ENCODE data around the gene IL1RAPL2.

DNA sequence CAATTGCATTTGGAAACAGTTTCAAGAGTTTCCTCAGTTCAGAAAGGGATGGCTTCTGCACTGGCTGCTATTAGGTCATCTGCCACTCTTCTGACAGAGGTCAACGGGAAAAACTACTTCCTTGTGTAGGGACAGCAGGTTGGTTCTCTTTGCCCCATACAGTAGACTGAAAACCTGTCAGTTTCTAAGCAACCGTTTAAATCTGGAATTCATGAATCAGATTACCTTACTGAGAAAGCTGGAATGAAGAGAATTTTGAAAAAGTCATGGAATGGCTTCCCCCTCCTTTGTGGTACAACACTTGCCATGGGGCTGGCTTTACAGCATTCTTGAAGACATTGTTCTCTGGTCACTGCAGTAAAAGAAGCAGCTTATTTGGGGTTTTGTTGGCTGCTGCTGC lies 240.3 kb downstream of the IL1RAPL2 start:
- no peak for TF ChIP-seq ZBTB48 (tag by site-specific recombination; IDR thresholded peaks at IDR 0.05)
- TF ChIP-seq ZNF16 (tag by site-specific recombination; IDR thresholded peaks at IDR 0.05; ENCODE audit: low read depth), result no peak
- no peak for TF ChIP-seq ZNF791 (tag by site-specific recombination; IDR thresholded peaks at IDR 0.05)
- no peak for TF ChIP-seq WT1 (tag by site-specific recombination; IDR thresholded peaks at IDR 0.05)
- TF ChIP-seq ZBTB1 (tag by site-specific recombination; IDR thresholded peaks at IDR 0.05), result no peak
- TF ChIP-seq ZNF138 (tag by site-specific recombination; IDR thresholded peaks at IDR 0.05; ENCODE audit: borderline replicate concordance), result no peak
- no peak for TF ChIP-seq KLF16 (tag by site-specific recombination; IDR thresholded peaks at IDR 0.05)
- no peak for TF ChIP-seq CTCF (tag by site-specific recombination; IDR thresholded peaks at IDR 0.05)
- no peak for TF ChIP-seq MEIS1 (CRISPR knock-in tag; IDR thresholded peaks at IDR 0.05; ENCODE audit: borderline replicate concordance)
- no peak for TF ChIP-seq ZNF362 (tag by site-specific recombination; IDR thresholded peaks at IDR 0.05)
- TF ChIP-seq ZNF600 (tag by site-specific recombination; IDR thresholded peaks at IDR 0.05), result no peak
- no peak for TF ChIP-seq ZSCAN30 (tag by site-specific recombination; IDR thresholded peaks at IDR 0.05)
- TF ChIP-seq, protein P1, sequence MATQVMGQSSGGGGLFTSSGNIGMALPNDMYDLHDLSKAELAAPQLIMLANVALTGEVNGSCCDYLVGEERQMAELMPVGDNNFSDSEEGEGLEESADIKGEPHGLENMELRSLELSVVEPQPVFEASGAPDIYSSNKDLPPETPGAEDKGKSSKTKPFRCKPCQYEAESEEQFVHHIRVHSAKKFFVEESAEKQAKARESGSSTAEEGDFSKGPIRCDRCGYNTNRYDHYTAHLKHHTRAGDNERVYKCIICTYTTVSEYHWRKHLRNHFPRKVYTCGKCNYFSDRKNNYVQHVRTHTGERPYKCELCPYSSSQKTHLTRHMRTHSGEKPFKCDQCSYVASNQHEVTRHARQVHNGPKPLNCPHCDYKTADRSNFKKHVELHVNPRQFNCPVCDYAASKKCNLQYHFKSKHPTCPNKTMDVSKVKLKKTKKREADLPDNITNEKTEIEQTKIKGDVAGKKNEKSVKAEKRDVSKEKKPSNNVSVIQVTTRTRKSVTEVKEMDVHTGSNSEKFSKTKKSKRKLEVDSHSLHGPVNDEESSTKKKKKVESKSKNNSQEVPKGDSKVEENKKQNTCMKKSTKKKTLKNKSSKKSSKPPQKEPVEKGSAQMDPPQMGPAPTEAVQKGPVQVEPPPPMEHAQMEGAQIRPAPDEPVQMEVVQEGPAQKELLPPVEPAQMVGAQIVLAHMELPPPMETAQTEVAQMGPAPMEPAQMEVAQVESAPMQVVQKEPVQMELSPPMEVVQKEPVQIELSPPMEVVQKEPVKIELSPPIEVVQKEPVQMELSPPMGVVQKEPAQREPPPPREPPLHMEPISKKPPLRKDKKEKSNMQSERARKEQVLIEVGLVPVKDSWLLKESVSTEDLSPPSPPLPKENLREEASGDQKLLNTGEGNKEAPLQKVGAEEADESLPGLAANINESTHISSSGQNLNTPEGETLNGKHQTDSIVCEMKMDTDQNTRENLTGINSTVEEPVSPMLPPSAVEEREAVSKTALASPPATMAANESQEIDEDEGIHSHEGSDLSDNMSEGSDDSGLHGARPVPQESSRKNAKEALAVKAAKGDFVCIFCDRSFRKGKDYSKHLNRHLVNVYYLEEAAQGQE (tag by site-specific recombination; IDR thresholded peaks at IDR 0.05), result no peak

Measured in HEK293 (cell line).